Fibroblast of pulmonary artery (primary cell): ENCODE measurements around the gene CES2.

Experiments used
- DNase-seq: peaks from one replicate; pipeline ENCODE4 v3.0.0-alpha.2; 2010; ENCODE audit warnings: low read depth
- H3K4me3 ChIP-seq: replicated peaks from 2 replicates; pipeline ENCODE4 v1.5.1; 2011; ENCODE audit warnings: low read depth, mild to moderate bottlenecking, control low read depth, low read length, moderate library complexity
- CTCF ChIP-seq: IDR thresholded peaks from 2 replicates; pipeline ENCODE4 v1.5.1; 2011; ENCODE audit warnings: mild to moderate bottlenecking, control low read depth, low read length, inconsistent platforms; ENCODE audit errors: missing control alignments

Gene CES2

GRCh38 chr16:66923866-66924265 lies 11.4 kb upstream of the CES2 start:
- no peak for DNase-seq
- TF ChIP-seq CTCF: no peak
- H3K4me3 ChIP-seq: no peak overlapping the region

- no peak for TF ChIP-seq CTCF
- DNase-seq: no peak
Observed at GRCh38 chr16:66924527-66925321, 10.6 kb upstream of the CES2 start.

GRCh38 chr16:66925322-66925840 lies 9.9 kb upstream of the CES2 start, which contains the start of gene RRAD:
Gene RRAD, minus strand, starts transcription at chr16:66925535. Its CDS starts 356 bp downstream, at chr16:66925179.
- peak within 1 kb of the TSS; percentile 30 for H3K4me3 ChIP-seq
- TF ChIP-seq CTCF: no peak
- DNase-seq: peak; percentile 36

More at GRCh38 chr16:66924527-66925321, 10.6 kb upstream of the CES2 start:
- peak overlapping the region; percentile 30 for H3K4me3 ChIP-seq

GRCh38 chr16:66926171-66926947 lies 9.0 kb upstream of the CES2 start:
- DNase-seq: no peak
- TF ChIP-seq CTCF: no peak

GRCh38 chr16:66926961-66927436 lies 8.3 kb upstream of the CES2 start:
- TF ChIP-seq CTCF: no peak
- no peak overlapping the region for H3K4me3 ChIP-seq
- DNase-seq: peak; percentile 83

More at GRCh38 chr16:66926171-66926947, 9.0 kb upstream of the CES2 start:
- no peak overlapping the region for H3K4me3 ChIP-seq

GRCh38 chr16:66927918-66928649 lies 7.2 kb upstream of the CES2 start:
- no peak for DNase-seq
- H3K4me3 ChIP-seq: no peak overlapping the region
- no peak for TF ChIP-seq CTCF
